Measurements from ENCODE around the gene LGR4. TPM values are rescaled to one million over a fixed set of nuclear protein-coding genes. Genes with fewer than 3 reads are reported as not detected.

LGR4 gene
- total and polyA plus RNA-seq, 2 of the 13 experiments (the other 11 are each of a cell fraction or from before 2014, with no cell fraction given), result 42.1 to 68.7 TPM

GRCh38 chr11:27331981-27332380, 140.6 kb downstream of the LGR4 start:
- DNase-seq (ENCODE audit: low spot score) (peak; percentile 12), ATAC-seq (no peak), FAIRE-seq (no peak)
- H3K9ac ChIP-seq (ENCODE audit: insufficient read depth, low read depth, low read length), result no peak overlapping the region
- POLR2A ChIA-PET, result interaction anchor here (0.7 to 1.8 kb wide), 3 partner anchors 10 to 64 kb away, joined by 3 to 10 read pairs (median 3); no protein-coding TSS in a partner anchor
- peaks cover 82% of the 10 kb centered on the region for H3K4me1 ChIP-seq (ENCODE audit: insufficient read depth, low read length)
- BruUV-seq (replicated peaks), result no TSS peak
- no peak overlapping the region; a peak in 1 of 6 replicates for H3K4me3 ChIP-seq (replicated peaks in 1 of 3; ENCODE audit: insufficient read depth in 1 of 3, low read depth in 2 of 3, low read length in 3 of 3)
- peak overlapping the region; percentile 50 for H3K4me2 ChIP-seq (ENCODE audit: low read depth, low read length)
- H3K27me3 ChIP-seq (ENCODE audit: control insufficient read depth in 1 of 2, insufficient read depth in 2 of 2, low read length in 2 of 2), result no peaks in the 10 kb centered on the region
- no peaks in the 10 kb centered on the region for H4K20me1 ChIP-seq (ENCODE audit: insufficient read depth, low read length)
- no peaks in the 10 kb centered on the region for H3K36me3 ChIP-seq (replicated peaks in 1 of 2; ENCODE audit: control insufficient read depth in 1 of 2, insufficient read depth in 2 of 2, low read length in 2 of 2)
- H2AFZ ChIP-seq (ENCODE audit: low read length), result no peak overlapping the region
- peak overlapping the region; percentile 78 for H3K27ac ChIP-seq (ENCODE audit: extremely low read length, insufficient read depth, low read length)
- CTCF ChIA-PET (ENCODE audit: low intra/inter-chr PET ratio, low total read pairs), result no interaction called here
- H3K9me3 ChIP-seq (ENCODE audit: low read length), result no peaks in the 10 kb centered on the region
- WGBS (ENCODE audit: low lambda C conversion rate), result 43% methylated on average over 2 of the region's 2 CpGs
- in situ Hi-C loops (cut with HindIII; ENCODE audit: extremely low pct_ligation_motif_present, low pct_unique_long_range_greater_than_20kb), result no loop called here
- no peaks in the 10 kb centered on the region for H3K79me2 ChIP-seq (ENCODE audit: insufficient read depth, low read length)
- intact Hi-C loops (cut with micrococcal nuclease; ENCODE audit: unreplicated experiment), result loop anchor here (2.0 kb wide), 1 partner anchor 57 kb away; no protein-coding TSS in a partner anchor
- peak; percentile 37; the same call in 1 of the 2 replicates for TF ChIP-seq PAXIP1 (CRISPR knock-in tag; conservative IDR thresholded peaks at IDR 0.05)
- no peak for TF ChIP-seq ZNF124 (CRISPR knock-in tag; IDR thresholded peaks at IDR 0.05)
- TF ChIP-seq FOXP4 (CRISPR knock-in tag; IDR thresholded peaks at IDR 0.05), result peak; percentile 27; the same call in 1 of the 2 replicates
- no peak for TF ChIP-seq NFAT5 (CRISPR knock-in tag; IDR thresholded peaks at IDR 0.05)
- TF ChIP-seq RXRB (CRISPR knock-in tag; IDR thresholded peaks at IDR 0.05; ENCODE audit: borderline replicate concordance), result peak; percentile 16; the same call in 1 of the 2 replicates
- TF ChIP-seq ISL2 (CRISPR knock-in tag; IDR thresholded peaks at IDR 0.05), result 0 out of 2 replicates have a peak, but pooled peaks have one; percentile 26
- TF ChIP-seq ZBTB20 (CRISPR knock-in tag; IDR thresholded peaks at IDR 0.05; ENCODE audit: borderline replicate concordance, low read depth), result 0 out of 2 replicates have a peak, but pooled peaks have one; percentile 31
- no peak for TF ChIP-seq CHCHD3 (CRISPR knock-in tag; IDR thresholded peaks at IDR 0.05)
- peak; percentile 51; the same call in 1 of the 2 replicates for TF ChIP-seq ETV5 (CRISPR knock-in tag; IDR thresholded peaks at IDR 0.05; ENCODE audit: borderline replicate concordance)
- no peak for TF ChIP-seq LBX2 (CRISPR knock-in tag; IDR thresholded peaks at IDR 0.05; ENCODE audit: borderline replicate concordance)
- 0 out of 2 replicates have a peak, but pooled peaks have one; percentile 33 for TF ChIP-seq MED1 (CRISPR knock-in tag; IDR thresholded peaks at IDR 0.05)
- peak; percentile 62 for TF ChIP-seq TEAD3 (CRISPR knock-in tag; optimal IDR thresholded peaks at IDR 0.05; ENCODE audit: borderline replicate concordance)

Measured in HepG2 (cell line).